T-helper 2 cell treated with Interferon-gamma antibody and Interleukin-4, amounts not matched to agents 5 μg/mL and 100 μg/mL, for 36 hours (primary cell): ENCODE data around the gene DOK4.
A peak's percentile ranks its signal among the peaks of the same experiment; 100 is the strongest.
"Not testable (repeated sequence)": the region's sequence is repeated elsewhere in the genome, so short reads cannot be mapped to it uniquely, and the experiment has no call there.

Experiments used
- DNase-seq: peaks from one replicate; pipeline ENCODE4 v3.0.0; 2021; ENCODE audit warnings: low spot score
- H3K27ac Mint-ChIP-seq: one replicate; pipeline ENCODE4 v1.8.0; 2021; ENCODE audit warnings: mild to moderate bottlenecking, mixed read lengths
- H3K27me3 Mint-ChIP-seq: one replicate; pipeline ENCODE4 v1.8.0; 2021; ENCODE audit warnings: low read depth, mixed read lengths
- H3K36me3 Mint-ChIP-seq: one replicate; pipeline ENCODE4 v1.8.0; 2021; ENCODE audit warnings: low read depth, mixed read lengths
- H3K4me1 Mint-ChIP-seq: one replicate; pipeline ENCODE4 v1.8.0; 2021; ENCODE audit warnings: low read depth, mixed read lengths
- H3K4me3 Mint-ChIP-seq: one replicate; pipeline ENCODE4 v1.8.0; 2022; ENCODE audit warnings: mild to moderate bottlenecking, moderate library complexity, mixed read lengths
- H3K9me3 Mint-ChIP-seq: one replicate; pipeline ENCODE4 v1.8.0; 2021; ENCODE audit warnings: mixed read lengths

Gene DOK4

DNA sequence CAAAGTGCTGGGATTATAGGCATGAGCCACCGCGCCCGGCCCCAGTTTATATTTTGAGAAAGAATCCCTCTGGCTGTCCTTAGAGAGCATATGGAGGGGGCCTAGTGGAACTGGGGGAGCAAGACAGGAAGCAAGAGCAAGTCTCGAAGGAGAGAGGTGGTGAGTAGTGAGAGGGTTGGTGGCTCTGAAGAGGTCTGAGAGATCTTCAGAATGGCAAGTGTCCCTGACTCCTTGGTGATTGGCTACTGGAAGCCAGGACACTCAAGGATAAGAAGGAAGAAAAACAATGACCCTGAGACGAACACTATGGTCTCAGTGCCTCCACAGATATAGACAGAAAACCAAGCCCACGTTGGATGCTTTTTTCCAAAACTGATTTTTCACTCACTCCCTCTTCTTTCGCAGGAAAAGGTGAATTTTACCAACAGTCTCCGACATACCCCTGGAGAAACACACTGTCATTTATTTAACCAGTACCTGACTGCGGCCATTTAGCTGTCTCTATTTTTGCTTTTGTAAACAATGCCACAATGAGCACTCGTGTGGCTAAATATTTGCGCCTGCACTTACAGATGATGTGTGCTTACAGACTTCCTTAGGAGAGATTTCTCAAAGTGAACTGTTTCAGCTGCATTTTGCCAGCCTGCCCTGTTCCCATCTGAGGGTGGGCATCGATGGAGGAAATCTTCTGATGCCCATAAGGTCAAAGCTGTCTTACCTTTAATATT lies 15.9 kb upstream of the DOK4 start:
- DNase-seq: no peak
- Mint-ChIP-seq H3K27me3 (no peaks in the 10 kb centered on the region), H3K4me1 (peaks cover 11% of the 10 kb centered on the region), H3K9me3 (no peaks in the 10 kb centered on the region), H3K36me3 (no peaks in the 10 kb centered on the region), H3K27ac (no peak overlapping the region), H3K4me3 (no peak overlapping the region)

DNA sequence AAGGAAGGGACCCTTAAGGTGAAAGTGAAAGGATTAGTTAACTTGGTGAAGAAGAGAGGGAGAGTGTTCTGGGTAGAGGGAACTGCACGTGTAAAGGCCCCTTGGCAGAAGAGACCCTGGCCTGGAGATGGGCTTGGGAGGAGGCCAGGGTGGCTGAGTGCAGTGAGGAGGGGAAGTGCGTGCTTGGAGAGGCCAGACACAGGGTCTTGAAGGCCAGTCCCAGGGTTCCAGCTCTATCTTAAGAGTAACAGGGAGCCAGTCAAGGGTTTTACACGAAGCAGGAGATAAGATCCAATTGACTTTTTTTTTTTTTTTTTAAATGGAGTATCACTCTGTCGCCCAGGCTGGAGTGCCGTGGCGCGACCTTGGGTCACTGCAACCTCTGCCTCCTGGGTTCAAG lies 15.2 kb upstream of the DOK4 start:
- no peak overlapping the region for H3K4me3 Mint-ChIP-seq
- H3K36me3 Mint-ChIP-seq: no peaks in the 10 kb centered on the region
- H3K27ac Mint-ChIP-seq: peak overlapping the region; percentile 32

DNA sequence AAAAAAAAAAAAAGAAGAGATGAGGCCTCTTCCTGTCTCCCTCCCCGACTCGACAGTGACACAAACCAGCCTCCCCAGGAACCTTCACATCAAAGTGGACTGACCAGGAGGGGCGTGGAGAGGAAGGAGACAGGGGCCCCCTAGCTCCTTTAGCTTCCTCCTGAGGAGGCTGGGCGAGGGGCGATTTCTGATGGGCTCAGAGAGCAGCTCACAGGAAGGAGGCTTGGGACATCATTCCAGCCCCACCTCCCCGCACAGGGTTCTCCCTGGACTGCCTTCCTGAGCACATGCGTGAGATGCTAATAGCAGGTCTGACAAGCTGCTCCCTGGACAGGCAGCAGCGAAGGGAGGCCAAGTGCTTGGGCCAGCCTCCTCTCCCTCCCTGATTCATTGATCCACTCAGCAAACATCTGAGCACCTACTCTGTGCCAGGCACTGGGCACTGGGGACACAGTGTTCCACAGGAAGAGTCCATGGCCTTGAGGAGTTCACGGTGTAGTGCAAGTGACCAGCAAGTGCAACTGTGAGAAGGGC lies 14.4 kb upstream of the DOK4 start:
- Mint-ChIP-seq H3K27ac (peak overlapping the region; percentile 32), H3K4me3 (no peak overlapping the region), H3K9me3 (no peaks in the 10 kb centered on the region), H3K36me3 (no peaks in the 10 kb centered on the region), H3K27me3 (no peaks in the 10 kb centered on the region), H3K4me1 (peaks cover 11% of the 10 kb centered on the region)
- no peak for DNase-seq

More for the DNA sequence above, 15.2 kb upstream of the DOK4 start:
- DNase-seq: no peak
- Mint-ChIP-seq H3K27me3 (no peaks in the 10 kb centered on the region), H3K4me1 (peaks cover 11% of the 10 kb centered on the region), H3K9me3 (no peaks in the 10 kb centered on the region)

DNA sequence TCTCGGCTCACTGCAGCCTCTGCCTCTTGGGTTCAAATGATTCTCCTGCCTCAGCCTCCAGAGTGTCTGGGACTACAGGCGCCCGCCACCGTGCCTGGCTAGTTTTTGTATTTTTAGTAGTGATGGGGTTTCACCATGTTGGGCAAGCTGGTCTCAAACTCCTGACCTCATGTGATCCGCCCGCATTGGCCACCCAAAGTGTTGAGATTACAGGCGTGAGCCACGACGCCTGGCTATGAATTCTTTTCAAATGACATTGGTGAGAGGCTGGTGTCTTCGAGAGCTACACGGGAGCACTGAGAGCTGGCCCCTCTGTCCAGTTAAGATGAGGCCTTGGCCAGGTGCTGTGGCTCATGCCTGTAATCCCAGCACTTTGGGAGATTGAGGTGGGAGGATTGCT lies 13.6 kb upstream of the DOK4 start:
- not testable (repeated sequence) for H3K27me3 Mint-ChIP-seq, H3K4me3 Mint-ChIP-seq, H3K27ac Mint-ChIP-seq, H3K9me3 Mint-ChIP-seq, H3K36me3 Mint-ChIP-seq, DNase-seq
- H3K4me1 Mint-ChIP-seq: peaks cover 11% of the 10 kb centered on the region

DNA sequence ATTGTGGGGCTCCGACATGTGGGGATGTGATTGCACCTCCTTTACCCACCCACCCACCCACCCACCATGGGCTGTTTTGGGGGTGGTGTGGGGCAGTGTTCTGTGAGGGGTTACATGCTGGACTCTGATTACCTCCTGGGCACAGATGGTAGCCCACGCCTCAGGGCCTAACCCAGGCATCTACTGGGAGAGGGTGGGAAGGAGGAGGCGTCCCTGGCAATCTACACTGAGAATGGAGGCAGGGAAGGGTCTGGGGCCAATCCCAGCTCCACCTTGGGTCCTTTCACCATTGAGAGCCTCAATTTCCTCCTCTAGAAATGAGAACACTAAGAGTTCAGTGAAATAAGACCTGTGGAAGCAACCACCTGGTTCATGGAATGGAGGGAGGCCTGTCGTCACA lies 11.7 kb upstream of the DOK4 start:
- peaks cover 11% of the 10 kb centered on the region for H3K4me1 Mint-ChIP-seq
- DNase-seq: no peak
- H3K27me3 Mint-ChIP-seq: peaks cover 8% of the 10 kb centered on the region
- no peak overlapping the region for H3K4me3 Mint-ChIP-seq
- no peak overlapping the region for H3K27ac Mint-ChIP-seq
- no peaks in the 10 kb centered on the region for H3K36me3 Mint-ChIP-seq
- no peaks in the 10 kb centered on the region for H3K9me3 Mint-ChIP-seq

DNA sequence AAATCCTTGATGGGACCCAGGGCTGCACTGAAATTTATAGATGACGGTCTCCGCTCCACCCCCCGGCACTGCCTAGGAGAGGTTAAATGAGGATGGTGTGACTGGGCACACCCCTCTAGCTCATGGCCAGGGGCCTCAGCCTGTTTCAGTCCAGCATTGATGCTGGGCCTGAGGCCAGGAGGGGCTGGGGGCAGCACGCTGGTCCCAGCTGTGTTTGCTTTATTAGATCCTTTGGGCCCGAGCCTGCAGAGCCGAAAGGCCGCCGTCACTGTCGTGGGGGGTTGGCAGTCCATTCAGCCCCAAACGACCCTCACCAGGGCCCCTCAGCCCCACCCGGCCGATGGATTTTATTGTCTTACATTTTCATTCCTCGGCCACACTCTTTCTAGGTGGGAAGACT lies 10.8 kb upstream of the DOK4 start:
- peaks cover 10% of the 10 kb centered on the region for H3K27me3 Mint-ChIP-seq
- peaks cover 11% of the 10 kb centered on the region for H3K4me1 Mint-ChIP-seq
- H3K27ac Mint-ChIP-seq: no peak overlapping the region
- H3K36me3 Mint-ChIP-seq: no peaks in the 10 kb centered on the region
- DNase-seq: no peak
- H3K9me3 Mint-ChIP-seq: no peaks in the 10 kb centered on the region
- no peak overlapping the region for H3K4me3 Mint-ChIP-seq

DNA sequence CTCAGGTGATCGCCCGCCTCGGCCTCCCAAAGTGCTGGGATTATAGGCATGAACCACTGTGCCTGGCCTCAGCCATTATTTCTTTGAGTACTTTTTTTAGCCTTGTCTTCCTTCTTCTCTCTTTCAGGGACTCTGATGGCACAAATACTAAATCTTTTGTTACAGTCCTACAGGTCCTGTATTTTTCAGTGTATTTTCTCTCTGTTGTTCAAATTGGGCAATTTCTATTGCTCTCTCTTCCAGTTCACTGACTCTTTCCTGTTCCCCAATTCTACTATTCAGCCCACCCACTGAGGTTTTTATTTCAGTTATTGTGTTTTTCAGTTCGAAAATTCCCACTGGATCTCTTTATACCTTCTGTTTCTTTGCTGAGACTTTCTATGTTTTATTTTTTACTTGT lies 7.5 kb upstream of the DOK4 start:
- Mint-ChIP-seq H3K4me1 (no peaks in the 10 kb centered on the region), H3K27ac (no peak overlapping the region), H3K9me3 (no peaks in the 10 kb centered on the region), H3K36me3 (no peaks in the 10 kb centered on the region), H3K27me3 (peaks cover 21% of the 10 kb centered on the region), H3K4me3 (no peak overlapping the region)
- DNase-seq: no peak

DNA sequence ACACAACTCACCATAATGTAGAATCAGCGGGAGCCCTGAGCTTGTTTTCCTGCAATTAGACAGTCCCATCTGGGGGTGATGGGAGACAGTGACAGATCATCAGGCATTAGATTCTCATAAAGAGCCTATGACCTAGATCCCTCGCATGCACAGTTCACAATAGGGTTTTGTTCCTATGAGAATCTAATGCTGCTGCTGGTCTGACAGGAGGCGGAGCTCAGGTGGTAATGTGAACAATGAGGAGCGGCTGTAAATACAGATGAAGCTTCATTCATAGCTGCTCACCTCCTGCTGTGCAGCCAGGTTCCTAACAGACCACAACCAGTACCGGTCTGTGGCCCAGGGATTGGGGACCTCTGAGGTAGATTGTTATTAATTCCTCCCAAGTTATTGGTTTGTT lies 2.9 kb upstream of the DOK4 start:
- peaks cover 9% of the 10 kb centered on the region for H3K4me1 Mint-ChIP-seq
- H3K4me3 Mint-ChIP-seq: no peak overlapping the region
- H3K9me3 Mint-ChIP-seq: no peaks in the 10 kb centered on the region
- H3K36me3 Mint-ChIP-seq: no peaks in the 10 kb centered on the region
- H3K27ac Mint-ChIP-seq: no peak overlapping the region
- H3K27me3 Mint-ChIP-seq: peaks cover 28% of the 10 kb centered on the region
- no peak for DNase-seq

DNA sequence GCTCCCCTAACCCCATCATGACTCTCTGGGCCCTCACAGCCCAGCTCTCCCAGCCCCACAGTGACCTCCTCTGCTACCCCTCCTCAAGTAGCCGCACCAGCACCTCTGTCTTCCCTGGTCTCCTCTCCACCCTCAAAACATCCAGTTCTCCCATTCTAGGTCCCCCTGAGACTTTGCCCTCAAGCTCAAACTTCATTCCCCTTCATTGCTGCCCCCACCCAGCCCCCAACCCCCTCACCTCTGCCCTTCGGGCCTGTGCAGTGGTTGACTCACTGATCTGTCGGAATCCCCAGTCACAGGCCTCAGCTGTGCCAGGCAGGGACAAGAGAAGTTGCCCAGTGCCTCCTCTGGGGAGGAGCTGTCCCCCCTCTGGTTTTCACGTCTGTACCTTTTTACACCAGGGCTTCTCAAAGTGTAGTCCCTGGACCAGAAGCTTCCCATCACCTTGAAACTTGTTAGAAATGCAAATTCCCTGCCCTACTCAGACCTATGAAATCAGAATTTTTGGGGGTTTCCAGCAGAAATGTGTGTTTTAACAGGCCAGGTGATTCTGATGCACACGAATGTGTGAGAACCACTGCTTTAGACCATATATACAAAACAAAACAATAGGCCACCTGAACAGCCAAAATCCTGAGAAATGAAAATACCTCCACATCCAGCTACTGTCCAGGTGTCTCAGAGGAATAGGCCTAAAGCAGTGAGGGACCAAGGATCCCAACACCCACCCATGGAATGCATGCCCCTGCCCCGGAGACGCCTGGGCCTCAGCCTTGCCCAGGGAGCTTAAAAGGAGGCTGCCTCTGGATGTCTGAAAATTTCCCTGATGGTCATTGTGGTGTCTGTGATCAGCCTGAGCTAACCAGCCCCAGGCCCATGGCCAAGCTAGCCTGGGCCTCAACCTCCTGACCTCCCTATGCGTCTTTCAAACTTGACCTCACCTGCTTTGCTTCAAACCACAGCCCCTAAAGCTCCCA lies 853 bp upstream of the DOK4 start:
- H3K27ac Mint-ChIP-seq: peak overlapping the region; percentile 65
- peaks cover 9% of the 10 kb centered on the region for H3K4me1 Mint-ChIP-seq
- DNase-seq: no peak
- H3K4me3 Mint-ChIP-seq: peak overlapping the region; percentile 76
- no peaks in the 10 kb centered on the region for H3K9me3 Mint-ChIP-seq
- no peaks in the 10 kb centered on the region for H3K36me3 Mint-ChIP-seq
- H3K27me3 Mint-ChIP-seq: peaks cover 23% of the 10 kb centered on the region

DNA sequence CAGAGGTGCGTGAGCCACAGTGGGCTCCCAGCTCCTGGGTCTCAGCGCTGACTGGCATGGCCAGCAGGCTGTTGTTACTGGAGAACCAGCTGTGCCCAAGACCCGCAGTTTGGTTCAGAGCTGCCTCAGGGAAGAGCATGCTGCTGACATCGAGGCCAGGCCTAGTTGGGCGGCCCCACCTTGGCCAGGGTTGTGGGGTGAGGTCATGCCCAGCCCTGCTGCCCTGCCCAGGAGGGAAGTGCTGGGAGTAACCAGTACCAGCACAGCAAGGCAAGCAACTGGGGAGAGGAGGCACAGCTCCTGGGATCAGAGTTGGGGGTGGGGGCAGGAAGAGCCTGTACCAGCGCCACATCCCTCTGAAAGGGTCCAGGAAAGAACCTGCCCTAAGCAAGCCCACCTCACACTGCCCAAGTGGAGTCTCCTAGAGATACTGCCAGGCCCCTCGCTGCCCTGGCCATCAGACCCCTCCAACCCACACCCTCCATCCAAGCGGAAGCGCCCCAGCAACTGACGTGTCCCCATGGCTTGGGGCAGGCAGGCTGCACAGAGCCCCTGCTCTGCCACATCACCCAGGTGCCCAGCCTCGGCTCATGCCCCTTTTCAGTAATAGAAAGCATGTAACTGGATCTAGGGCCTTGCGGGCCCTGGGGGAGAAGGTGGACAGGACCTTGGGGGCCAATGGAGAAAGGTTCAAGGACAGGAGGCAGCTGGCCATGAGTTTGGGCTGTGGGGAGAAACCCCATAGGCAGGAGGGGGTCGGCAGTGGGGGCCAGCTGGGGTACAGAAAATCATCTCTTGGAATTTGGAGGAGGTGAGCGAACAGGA lies 990 bp downstream of the DOK4 start:
- no peaks in the 10 kb centered on the region for H3K36me3 Mint-ChIP-seq
- no peaks in the 10 kb centered on the region for H3K9me3 Mint-ChIP-seq
- peaks cover 13% of the 10 kb centered on the region for H3K27me3 Mint-ChIP-seq
- peaks cover 9% of the 10 kb centered on the region for H3K4me1 Mint-ChIP-seq
- H3K27ac Mint-ChIP-seq: no peak overlapping the region
- peak overlapping the region; percentile 85 for H3K4me3 Mint-ChIP-seq
- no peak for DNase-seq

DNA sequence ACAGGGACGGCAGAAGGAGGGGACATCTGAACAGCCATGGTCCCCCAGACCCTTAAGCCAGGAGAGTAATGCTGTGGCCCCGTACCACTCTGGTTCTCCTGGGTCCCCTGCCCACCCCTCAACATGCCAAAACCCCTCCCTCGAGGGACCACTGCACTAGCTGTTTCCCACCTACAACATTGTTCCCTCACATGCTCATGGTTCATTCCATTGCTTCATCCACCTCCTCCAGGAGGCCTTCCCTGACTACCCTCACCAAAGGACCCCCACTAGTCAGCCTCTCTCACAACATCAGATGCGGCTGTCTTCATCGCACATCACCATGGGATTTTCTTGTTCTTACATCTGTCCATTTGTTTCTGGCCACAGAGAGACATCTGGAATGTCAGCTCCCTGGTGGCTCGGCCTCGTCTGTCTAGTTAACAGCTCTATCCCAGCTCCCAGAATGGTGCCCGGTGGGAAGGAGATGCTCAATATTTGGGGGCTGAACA lies 1.7 kb downstream of the DOK4 start:
- peaks cover 9% of the 10 kb centered on the region for H3K4me1 Mint-ChIP-seq
- no peaks in the 10 kb centered on the region for H3K9me3 Mint-ChIP-seq
- peaks cover 12% of the 10 kb centered on the region for H3K27me3 Mint-ChIP-seq
- no peak overlapping the region for H3K4me3 Mint-ChIP-seq
- DNase-seq: no peak
- H3K27ac Mint-ChIP-seq: no peak overlapping the region
- no peaks in the 10 kb centered on the region for H3K36me3 Mint-ChIP-seq

DNA sequence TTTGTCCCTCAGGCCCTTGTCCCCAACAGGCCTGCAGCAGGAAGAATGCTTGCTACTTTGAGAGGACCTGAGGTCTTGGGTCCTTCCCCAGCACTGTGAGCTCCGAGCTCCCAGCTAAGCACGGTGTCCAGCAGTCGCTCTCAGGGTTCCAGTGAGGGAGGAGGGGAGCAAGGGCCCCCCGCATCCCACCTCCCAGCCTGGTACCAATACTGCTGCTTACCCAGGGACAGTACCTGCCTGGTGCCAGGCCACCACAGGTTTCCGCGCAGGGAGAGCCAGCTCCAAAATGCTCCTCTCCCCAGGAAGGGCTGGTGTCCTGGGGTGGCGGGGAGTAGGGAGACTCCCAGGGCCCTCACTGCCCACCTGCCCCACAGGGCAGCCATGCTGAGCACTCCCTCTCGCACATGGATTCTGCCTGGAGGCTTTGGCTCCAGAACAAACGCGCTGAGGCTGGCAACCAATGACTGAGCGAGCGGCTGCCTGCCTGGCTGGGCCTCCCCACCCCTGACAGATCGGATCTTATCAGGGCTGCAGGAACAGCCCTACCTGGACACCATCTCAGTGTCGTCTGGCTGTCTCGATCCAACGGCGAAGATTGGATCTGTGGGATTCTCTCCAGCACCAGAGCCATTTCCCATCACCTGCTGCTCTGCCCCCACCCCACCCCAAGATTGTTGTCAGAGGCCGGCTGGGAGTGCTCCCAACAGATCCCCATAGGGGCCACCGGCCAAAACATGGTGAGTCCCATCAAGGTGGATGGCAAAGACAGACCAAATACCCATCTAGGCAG lies 2.4 kb downstream of the DOK4 start:
- Mint-ChIP-seq H3K4me1 (peaks cover 9% of the 10 kb centered on the region), H3K27me3 (peaks cover 12% of the 10 kb centered on the region), H3K4me3 (no peak overlapping the region), H3K36me3 (no peaks in the 10 kb centered on the region), H3K9me3 (no peaks in the 10 kb centered on the region), H3K27ac (no peak overlapping the region)
- DNase-seq: no peak
